NCI-H2107 treated with DMSO at 0.1 percent for 48 hours (cell line): Measurements from ENCODE around the gene STK17A.
"Not testable (repeated sequence)": the region's sequence is repeated elsewhere in the genome, so short reads cannot be mapped to it uniquely, and the experiment has no call there.

Experiments used
- DNase-seq: peaks from one replicate; lab custom pipeline; 2025; ENCODE audit not compliant: unreplicated experiment; lab: John Stamatoyannopoulos, UW

The STK17A gene

DNA sequence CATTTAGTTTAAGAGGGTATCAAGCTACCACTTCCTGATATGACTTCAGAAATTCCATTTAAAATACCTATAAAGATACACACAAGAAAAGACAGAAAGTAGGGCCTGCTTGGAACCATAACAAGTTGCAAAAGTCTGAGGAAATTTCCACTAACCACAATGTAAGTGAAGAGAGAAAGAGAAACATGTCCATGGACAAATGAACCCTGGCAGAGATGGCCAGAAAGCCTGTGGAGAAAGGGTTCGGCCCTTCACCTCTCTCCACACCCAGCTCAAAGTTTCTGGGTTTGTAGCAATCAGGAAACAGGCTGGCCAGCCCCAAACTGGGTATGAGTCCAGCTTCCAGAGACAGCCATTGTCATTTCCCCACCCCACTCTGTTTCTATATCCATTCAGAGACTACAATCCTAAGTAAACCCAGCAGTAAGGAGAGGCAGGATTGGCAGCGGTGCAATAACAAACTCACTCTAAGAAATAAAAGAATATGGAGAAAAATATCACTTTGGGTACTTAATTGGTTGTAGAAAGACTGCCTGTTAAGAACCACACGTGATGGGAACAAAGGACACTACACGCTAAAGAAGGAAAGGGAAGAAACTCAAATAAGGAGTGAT lies 71.1 kb downstream of the STK17A start:
- DNase-seq = no peak

DNA sequence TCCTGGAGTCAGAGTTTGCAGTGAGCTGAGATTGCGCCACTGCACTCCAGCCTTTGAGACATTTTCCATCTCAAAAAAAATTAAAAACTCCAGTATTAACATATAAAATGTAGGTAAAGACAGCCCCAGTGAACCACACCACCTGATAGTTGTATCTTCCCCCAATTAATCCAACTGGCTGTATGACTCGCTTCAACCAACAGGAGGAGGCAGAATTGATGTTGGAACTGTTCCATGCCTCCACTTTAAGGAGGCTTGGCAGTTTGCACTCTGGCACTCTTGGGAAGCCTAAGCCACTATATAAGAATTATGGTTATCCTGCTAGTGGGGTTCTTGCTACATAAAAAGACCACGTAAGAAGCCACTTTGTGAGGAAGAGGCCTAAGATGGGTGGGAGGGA lies 72.7 kb downstream of the STK17A start:
- no peak for DNase-seq

GRCh38 chr7:43656997-43657396 lies 74.1 kb downstream of the STK17A start:
- no peak for DNase-seq

- DNase-seq = no peak
Observed at GRCh38 chr7:43658718-43659548, 76.0 kb downstream of the STK17A start.

- DNase-seq = no peak
Observed at GRCh38 chr7:43659549-43659896, 76.6 kb downstream of the STK17A start.

DNA sequence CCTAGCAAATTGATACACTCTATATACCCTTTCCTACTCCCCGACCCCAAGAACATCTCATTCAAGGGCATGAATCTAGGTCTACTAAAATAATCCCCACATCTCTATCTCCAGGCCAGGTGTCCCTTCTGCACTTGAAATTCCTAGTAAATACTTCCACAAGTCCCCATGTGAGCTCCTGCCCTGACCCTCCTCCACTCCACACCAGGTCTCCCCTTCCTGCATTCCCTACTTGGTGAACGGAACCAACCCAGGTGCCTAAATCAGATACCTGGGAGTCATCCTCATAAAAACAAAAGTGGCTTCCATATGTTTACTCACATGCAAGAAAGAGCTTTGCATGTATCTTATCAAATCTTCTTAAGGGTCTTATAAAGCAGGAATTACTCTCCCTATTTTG lies 77.2 kb downstream of the STK17A start:
- no peak for DNase-seq

DNA sequence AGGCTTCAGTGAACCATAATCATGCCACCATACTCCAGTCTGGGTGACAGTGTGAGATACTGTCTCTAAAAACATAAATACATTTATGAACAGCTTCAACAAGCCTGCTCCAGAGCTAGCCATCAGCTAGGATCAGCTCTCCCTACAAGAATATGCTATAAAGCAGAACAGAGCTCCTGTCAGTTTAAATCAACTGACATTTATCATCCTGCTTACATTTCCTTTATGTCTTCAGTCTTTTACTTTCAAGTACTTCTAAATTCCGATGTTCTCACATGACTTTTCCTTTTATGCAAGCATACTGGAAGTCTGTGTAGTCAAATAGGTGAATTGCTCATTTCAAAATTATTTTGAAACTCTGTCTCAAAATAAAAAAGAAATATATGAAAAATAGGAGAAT lies 81.8 kb downstream of the STK17A start:
- DNase-seq = no peak

- DNase-seq = no peak
Observed at GRCh38 chr7:43666938-43667337, 84.0 kb downstream of the STK17A start.

DNA sequence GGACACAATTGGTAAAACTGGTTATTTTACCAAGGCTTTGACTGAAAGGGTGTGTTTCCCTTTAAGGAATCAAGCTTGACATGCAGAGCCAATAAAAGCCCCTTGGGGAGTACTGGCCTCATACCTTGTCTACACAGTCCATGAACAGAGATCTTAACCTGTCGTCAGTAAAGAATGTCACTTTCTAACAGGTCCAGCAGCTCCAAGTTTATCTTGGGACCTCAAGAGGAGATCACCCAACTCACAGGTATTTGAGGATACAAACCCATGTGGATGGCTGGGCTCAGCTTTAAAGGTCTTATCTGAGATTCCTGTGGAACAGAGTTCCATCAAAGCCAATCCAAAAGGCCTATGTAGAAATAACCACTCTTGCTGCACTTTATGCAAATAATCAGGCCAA lies 85.1 kb downstream of the STK17A start:
- DNase-seq = no peak

GRCh38 chr7:43669286-43670081 lies 86.6 kb downstream of the STK17A start:
- DNase-seq = no peak

DNA sequence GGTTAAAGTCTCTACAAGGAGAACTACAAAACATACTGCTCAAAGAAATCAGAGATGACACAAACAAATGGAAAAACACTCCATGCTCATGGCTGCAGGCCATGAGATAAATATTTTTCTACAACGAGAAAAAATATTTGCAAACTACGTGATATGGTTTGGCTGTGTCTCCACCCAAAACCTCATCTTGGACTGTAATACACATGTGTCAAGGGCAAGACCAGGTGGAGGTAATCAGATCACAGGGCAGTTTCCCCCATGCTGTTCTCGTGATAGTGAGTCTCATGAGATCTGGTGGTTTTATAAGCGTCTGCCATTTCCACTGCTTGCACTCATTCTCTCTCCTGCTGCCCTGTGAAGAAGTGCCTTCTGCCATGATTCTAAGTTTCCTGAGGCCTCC lies 88.6 kb downstream of the STK17A start:
- DNase-seq = no peak

GRCh38 chr7:43673243-43673976 lies 90.5 kb downstream of the STK17A start:
- DNase-seq = not testable (repeated sequence)

DNA sequence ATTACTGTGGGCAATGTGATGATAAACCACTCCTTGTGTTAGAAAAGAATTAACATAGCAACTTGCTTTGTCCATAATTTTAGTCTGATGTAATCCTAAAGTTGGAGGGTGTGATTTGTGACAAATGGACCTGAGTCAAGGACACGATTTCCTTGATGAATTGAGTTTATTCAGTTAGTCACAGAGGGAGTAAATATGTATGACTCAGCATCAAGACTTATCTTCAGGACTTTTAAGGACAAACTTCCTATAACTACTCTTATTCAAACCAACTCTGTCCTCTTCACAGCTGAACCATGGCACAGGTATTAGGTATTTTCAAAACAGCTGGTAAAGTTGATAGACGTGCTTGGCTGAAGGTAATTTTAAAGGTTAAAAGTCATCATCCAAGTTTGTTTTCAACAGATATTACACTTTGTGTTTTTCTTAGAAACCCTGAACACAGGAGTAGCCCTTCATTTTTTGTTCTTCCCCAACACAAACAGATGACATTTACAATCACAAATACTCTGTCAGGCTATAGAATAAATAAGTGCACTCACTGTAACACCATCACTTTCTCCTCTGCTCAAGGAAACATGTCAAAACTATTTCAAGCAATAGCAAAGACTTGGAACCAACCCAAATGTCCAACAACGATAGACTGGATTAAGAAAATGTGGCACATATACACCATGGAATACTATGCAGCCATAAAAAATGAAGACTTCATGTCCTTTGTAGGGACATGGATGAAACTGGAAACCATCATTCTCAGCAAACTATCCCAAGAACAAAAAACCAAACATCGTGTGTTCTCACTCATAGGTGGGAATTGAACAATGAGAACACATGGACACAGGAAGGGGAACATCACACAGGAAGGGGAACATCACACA lies 91.9 kb downstream of the STK17A start:
- DNase-seq = no peak
